Hindlimb muscle (tissue), 1 donor: ENCODE results near the gene CCNB1. TPM values are rescaled to one million over a fixed set of nuclear protein-coding genes. Genes with fewer than 3 reads are reported as not detected.
A peak's percentile ranks its signal among the peaks of the same experiment; 100 is the strongest.
"Not testable (repeated sequence)": the region's sequence is repeated elsewhere in the genome, so short reads cannot be mapped to it uniquely, and the experiment has no call there.

Source experiments
- DNase-seq: peaks from one replicate; pipeline ENCODE4 v3.0.0-alpha.2; 2013
- polyA plus RNA-seq: library from polyadenylated mRNA; unstranded; fragments of 120-200 nt; gene quantifications from one replicate; pipeline ENCODE4 v1.2.1, GENCODE V29; 2013; ENCODE audit not compliant: insufficient read length

CCNB1 gene
- polyA plus RNA-seq, 1 donor, result 25.9 TPM

- no peak for DNase-seq
Observed at GRCh38 chr5:69187342-69187741, 20.4 kb downstream of the CCNB1 start.

DNA sequence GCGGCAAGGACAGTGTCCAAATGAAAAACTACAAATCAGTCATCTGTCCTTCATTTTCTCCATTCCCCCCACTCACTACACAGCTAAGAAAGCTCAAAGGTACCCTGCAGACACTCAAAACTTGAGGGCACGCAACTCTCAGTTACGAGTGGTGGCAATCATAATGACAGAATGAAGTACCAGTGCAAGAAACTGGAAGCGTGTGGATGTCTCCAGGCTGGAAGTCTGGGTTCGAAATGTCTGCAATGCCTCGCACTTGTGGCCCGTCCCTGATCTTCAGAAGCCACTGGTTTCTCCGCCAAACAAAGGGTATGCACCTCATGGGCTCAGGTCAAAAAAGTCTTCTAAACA lies 21.8 kb downstream of the CCNB1 start:
- no peak for DNase-seq

DNA sequence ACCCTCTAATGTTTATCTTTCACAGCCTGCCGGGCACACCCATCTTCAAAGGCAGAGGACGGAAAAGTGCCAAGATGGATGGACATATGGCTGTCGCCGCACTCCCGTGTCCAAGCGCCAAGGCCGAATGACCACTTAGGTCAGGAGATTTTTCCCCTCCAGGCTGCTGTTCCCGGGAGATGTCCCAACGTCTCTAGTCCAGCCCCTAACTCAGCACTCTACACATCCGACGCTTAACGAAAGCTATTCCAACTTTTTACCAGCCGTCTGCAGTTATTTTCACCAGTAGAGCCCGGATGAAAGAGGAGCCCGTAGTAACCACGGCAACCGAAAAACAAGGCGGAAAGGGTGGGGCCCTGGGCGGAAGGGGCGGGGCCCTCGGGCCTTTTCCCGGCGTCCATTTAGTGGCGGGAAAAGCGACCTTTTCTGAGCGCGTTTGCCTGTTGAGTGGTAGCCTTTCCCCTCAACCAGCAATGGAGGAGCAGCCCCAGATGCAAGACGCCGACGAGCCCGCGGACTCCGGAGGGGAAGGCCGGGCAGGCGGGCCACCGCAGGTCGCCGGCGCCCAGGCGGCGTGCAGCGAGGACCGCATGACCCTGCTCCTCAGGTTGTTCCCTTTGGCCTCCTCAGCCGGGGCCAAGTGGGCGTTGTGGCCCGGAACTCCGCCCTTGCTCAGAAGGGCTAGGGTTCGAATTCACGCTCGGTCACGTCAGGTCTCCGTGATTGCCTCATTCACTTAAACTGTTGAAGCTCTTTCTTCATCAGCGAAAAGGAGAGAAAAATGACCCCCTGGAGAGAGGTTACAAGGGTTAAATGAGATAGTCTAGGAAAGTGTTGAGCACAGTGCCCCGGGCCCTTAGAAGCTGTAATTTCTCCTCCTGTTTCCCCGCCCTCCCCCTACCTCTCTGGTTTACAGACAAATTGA lies 22.5 kb downstream of the CCNB1 start, which contains the start of gene CENPH:
Gene CENPH, plus strand, starts transcription at position 422 of the 925 bp plus-strand sequence. Its CDS starts 52 bp downstream, at position 474.
- DNase-seq, result peak; percentile 91

GRCh38 chr5:69202497-69202896 lies 35.5 kb downstream of the CCNB1 start:
- no peak for DNase-seq

DNA sequence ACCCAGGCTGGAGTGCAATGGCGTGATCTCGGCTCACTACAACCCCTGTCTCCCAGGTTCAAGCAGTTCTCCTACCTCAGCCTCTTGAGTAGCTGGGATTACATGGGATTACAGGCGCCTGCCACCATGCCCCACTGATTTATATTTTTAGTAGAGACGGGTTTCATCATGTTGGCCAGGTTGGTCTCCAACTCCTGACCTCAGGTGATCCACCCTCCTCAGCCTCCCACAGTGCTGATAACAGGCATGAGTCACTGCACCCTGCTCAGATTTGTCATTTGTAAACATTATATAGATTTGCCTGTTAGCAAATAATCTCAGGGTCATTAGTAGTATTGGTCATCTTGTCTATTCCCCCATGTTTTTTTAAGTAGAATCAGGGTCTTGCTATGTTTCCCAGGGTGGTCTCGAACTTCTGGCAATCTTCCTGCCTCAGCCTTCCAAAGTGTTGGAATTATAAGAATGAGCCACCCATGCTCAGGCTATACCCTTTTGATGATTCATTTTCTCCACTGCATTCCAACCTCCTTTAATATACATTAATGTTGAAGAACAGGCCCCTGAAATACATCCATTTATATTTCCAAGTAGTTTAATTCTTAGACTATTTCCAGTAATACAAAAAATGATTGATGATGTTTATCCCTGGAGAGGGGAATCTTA lies 39.7 kb downstream of the CCNB1 start:
- no peak for DNase-seq

DNA sequence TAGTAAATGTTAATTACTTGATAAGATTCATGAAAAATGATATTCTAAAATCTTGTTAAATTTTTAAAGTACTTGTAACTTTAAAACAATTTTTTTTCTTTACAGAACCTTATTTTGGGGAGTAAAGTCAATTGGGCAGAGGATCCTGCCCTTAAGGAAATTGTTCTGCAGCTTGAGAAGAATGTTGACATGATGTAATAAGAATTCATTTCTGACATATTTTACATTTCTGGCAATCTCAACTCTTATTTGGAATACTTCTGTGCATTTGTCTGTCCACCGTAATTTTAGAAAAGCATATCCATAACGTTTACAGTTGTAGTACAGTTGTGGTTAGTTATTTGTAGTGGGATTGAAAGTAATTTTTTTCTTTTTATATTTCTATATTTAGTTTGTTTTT lies 42.7 kb downstream of the CCNB1 start:
- no peak for DNase-seq

- no peak for DNase-seq
Observed at GRCh38 chr5:69211200-69211599, 44.2 kb downstream of the CCNB1 start.

DNA sequence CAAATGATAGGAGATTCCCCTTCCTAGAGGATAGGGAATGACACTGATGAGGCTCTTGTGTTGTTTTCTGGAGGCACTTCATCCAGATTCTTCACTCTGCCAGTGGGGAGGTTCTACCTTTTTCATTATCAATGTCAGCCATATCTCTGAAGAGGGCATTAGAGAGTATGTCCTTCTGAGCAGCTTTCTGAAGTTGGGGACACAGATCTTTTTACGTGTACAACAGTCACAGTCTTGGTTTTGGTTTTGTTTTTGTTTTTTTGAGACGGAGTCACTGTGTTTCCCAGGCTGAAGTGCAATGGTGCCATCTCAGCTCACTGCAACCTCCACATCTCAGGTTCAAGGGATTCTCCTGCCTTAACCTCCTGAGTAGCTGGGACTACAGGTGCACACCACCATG lies 45.1 kb downstream of the CCNB1 start:
- DNase-seq, result no peak

DNA sequence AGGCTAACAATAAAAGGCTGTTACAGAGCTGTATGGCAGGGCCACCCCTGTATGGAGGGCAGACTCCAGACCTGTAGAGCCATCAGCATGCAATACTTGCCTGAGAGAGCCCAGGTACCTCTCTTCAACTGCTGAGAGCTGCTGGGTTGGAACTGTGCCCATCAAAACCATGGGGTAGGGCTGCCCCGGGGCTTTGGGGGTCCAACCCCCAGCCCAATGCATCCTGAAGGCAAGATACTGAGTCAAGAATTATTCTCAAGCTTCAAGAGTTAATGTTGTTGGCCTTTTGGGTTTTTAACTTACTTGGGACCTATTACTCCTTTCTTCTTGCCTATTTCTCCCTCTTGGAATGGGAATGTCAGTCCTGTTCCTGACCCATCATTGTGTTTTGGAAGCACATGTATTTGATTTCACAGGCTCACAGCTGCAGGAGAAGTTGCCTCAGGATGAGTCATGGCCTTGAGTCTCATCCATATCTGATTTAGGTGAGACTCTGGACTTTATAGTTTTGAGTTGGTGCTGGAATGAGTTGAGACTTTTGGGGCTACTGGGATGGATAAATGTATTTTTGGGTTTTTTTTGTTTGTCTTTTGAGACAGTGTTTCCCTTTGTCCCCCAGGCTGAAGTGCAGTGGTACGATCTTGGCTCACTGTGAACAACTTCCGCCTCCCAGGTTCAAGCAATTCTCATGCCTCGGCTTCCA lies 46.7 kb downstream of the CCNB1 start:
- no peak for DNase-seq

GRCh38 chr5:69217151-69217511 lies 50.2 kb downstream of the CCNB1 start:
- no peak for DNase-seq

DNA sequence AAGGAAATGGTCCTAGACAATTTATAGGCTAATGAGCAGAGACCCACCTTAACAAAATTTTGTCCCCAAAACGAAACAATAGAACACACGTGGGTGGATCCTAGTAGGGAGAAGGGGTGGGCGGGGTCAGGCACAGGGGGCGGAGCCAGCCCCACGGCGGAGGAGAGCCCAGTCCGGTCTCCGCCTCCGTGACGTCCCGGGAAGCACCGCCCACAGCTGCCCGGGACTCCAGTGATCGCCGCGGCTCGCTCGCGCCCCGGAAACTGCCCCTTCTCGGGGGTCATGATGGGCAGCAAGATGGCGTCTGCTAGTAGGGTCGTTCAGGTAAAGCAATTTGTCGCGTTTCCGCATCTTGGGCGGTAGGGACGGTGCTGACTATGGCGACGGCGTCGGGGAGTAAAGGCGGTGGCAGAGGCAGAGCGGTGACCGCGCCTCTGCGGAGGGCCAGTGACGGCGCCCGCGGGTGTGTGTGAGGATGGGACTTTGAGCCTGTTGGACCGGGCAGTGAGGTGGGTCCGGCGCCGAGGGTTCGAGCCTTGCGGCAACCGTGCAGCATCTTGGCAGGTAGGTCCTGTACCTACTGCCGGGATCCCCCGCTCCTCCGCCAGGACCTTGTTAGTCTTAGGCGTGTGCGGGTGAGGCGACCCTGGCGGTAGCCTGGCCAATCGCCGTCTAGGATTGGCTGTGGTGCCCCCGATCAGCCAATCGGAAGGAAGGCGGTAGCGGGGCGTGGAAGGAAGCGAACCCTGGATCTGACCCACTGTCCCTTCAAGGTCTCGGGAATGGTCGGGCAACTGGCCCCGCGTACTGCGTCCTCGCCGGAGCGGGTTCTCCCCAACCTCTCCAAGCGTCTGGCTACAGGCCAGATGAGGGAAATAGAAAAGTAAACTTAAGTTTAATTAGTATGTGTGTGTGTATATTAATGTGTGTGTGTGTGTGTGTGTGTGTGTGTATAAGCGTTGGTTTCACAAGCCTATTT lies 50.9 kb downstream of the CCNB1 start:
- DNase-seq, result peak; percentile 94

GRCh38 chr5:69219939-69220338 lies 53.0 kb downstream of the CCNB1 start:
- no peak for DNase-seq

- not testable (repeated sequence) for DNase-seq
Observed at GRCh38 chr5:69220371-69220770, 53.4 kb downstream of the CCNB1 start.

DNA sequence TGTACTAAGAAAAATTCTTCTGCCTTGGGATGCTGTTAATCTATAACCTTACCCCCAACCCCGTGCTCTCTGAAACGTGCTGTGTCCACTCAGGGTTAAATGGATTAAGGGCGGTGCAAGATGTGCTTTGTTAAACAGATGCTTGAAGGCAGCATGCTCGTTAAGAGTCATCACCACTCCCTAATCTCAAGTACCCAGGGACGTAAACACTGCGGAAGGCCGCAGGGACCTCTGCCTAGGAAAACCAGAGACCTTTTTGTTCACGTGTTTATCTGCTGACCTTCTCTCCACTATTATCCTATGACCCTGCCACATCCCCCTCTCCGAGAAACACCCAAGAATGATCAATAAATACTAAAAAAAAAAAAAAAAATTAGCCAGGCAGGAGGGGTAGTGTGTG lies 53.9 kb downstream of the CCNB1 start:
- not testable (repeated sequence) for DNase-seq

DNA sequence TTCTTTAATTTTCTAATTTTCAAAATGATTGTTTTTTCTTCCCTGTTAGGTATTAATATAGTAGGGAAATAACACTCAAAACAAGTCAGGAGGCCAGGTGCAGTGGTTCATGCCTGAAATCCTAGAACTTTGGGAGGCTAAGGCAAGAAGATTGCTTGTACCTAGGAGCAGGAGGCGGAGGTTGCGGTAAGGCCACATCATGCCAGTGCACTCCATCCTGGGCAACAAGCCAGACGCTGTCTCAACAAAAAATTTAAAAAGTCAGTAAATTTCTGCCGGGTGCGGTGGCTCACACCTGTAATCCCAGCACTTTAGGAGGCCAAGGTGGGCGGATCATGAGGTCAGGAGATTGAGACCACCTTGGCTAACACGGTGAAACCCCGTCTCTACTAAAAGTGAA lies 57.6 kb downstream of the CCNB1 start:
- no peak for DNase-seq

GRCh38 chr5:69225860-69226259 lies 58.9 kb downstream of the CCNB1 start:
- DNase-seq, result no peak

Other genes with a start within 250 kb of the CCNB1 start
- 30.0 TPM for gene SLC30A5, start 73.1 kb upstream of the CCNB1 start, polyA plus RNA-seq
- gene CENPH, start 22.4 kb downstream of the CCNB1 start, polyA plus RNA-seq, result 9.6 TPM
- gene CDK7, start 67.7 kb downstream of the CCNB1 start, polyA plus RNA-seq, result 22.7 TPM
- 2.5 TPM for gene CCDC125, start 165.7 kb downstream of the CCNB1 start, polyA plus RNA-seq
- 30.8 TPM for gene AK6, start 202.4 kb downstream of the CCNB1 start, polyA plus RNA-seq
- 31.2 TPM for gene TAF9, start 202.4 kb downstream of the CCNB1 start, polyA plus RNA-seq
- gene RAD17, start 202.7 kb downstream of the CCNB1 start, polyA plus RNA-seq, result 22.9 TPM
- gene MARVELD2, start 248.0 kb downstream of the CCNB1 start, polyA plus RNA-seq, result 0.25 TPM